ENCODE results near the gene KEAP1.
"Not testable (repeated sequence)": the region's sequence is repeated elsewhere in the genome, so short reads cannot be mapped to it uniquely, and the experiment has no call there.

KEAP1 gene

DNA sequence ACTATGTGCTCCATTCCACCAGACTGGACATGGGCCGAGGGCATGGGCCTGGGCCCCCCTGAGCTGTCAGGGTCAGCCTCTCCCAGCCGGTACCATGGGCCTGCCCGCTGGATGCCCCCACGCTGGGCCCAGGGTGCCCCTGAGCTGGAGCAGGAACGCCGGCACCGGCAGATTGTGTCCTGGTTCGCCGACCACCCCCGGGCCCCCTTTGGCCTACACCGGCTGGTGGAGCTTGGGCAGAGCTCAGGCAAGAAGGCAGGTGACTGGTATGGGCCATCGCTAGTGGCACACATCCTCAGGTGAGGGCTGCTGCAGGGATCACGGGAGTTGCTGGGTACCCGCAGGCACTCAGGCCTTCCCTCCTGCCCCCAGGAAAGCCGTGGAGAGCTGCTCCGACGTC lies 43.7 kb upstream of the KEAP1 start:
- TF ChIP-seq, protein P1, sequence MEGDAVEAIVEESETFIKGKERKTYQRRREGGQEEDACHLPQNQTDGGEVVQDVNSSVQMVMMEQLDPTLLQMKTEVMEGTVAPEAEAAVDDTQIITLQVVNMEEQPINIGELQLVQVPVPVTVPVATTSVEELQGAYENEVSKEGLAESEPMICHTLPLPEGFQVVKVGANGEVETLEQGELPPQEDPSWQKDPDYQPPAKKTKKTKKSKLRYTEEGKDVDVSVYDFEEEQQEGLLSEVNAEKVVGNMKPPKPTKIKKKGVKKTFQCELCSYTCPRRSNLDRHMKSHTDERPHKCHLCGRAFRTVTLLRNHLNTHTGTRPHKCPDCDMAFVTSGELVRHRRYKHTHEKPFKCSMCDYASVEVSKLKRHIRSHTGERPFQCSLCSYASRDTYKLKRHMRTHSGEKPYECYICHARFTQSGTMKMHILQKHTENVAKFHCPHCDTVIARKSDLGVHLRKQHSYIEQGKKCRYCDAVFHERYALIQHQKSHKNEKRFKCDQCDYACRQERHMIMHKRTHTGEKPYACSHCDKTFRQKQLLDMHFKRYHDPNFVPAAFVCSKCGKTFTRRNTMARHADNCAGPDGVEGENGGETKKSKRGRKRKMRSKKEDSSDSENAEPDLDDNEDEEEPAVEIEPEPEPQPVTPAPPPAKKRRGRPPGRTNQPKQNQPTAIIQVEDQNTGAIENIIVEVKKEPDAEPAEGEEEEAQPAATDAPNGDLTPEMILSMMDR (IDR thresholded peaks at IDR 0.05; ENCODE audit: borderline replicate concordance, control extremely low read depth, extremely low read depth, insufficient read depth, missing control alignments) = no peak
- in situ Hi-C loops (cut with MboI; ENCODE audit: low sequenced_read_pairs, unreplicated experiment) = no loop called here
- DNase-seq (ENCODE audit: low spot score) = no peak

GRCh38 chr19:10544753-10545251 lies 41.6 kb upstream of the KEAP1 start:
- TF ChIP-seq, protein P1 (IDR thresholded peaks at IDR 0.05; ENCODE audit: borderline replicate concordance, control extremely low read depth, extremely low read depth, insufficient read depth, missing control alignments) = no peak
- DNase-seq (ENCODE audit: low spot score) = peak; percentile 32
- in situ Hi-C loops (cut with MboI; ENCODE audit: low sequenced_read_pairs, unreplicated experiment) = no loop called here

DNA sequence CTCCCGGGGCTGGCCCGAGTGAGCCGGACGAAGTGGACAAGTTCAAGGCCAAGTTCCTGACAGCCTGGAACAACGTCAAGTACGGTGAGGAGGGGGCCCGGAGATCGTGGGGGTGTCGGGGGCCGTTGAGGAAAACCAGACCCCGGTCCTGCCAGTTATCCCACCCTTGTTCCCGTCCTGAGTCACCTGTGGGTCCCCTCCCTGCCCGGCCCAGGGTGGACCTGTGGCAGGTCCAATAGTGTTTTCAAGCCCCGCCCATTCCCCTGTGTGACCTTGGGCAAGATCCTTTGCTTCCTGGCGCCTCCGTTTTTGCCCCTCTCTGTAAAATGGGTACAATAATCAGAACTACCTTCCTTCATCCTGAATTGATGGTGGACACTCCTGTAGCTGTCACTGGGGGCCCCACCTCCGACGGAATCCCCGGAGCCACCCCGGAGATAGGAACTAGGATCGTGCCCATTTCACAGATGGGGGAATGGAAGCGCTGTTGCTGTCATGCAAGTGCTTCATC lies 41.1 kb upstream of the KEAP1 start:
- TF ChIP-seq, protein P1 (IDR thresholded peaks at IDR 0.05; ENCODE audit: borderline replicate concordance, control extremely low read depth, extremely low read depth, insufficient read depth, missing control alignments) = no peak
- DNase-seq (ENCODE audit: low spot score) = peak; percentile 54
- in situ Hi-C loops (cut with MboI; ENCODE audit: low sequenced_read_pairs, unreplicated experiment) = no loop called here

DNA sequence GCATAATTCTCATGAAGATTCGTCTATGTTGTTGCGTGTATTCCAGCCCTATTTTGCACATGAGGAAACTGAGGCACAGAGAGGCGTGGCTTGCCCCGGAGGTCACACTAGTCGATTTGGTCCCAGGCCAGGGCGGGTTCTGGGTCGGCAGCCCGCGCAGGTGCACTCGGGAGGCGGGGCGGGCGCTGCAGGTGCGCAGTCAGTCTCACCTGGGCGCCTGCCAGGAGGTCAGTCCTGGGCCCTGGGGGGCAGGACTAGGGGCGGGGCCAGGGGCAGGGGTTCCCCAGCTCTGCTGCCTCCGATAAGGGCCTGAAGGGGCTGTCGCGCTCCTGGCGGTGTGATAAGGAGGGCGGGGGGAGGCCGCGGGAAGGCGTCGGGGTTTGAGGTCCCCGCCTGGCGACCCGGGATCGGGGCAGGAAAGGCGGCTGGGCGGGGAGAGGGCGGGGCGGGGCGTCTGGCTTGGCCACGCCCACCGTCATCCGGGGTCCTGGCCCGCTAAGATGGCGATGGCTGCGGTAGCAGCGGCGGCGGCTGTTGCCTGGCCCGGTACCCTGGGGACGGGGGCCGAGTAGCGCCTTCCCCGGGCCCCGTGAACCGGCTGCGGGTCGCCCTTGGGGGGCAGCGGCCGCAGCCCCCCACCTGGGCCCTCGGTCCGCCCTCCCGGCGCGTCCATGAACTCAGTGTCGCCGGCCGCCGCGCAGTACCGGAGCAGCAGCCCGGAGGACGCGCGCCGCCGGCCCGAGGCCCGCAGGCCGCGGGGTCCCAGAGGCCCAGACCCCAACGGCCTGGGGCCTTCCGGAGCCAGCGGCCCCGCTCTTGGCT lies 40.5 kb upstream of the KEAP1 start, which contains the start of gene ATG4D:
Gene ATG4D (plus strand): TSS at position 485 of the 822 bp plus-strand sequence. CDS start 187 bp downstream, at position 672.
- peak; percentile 99 for DNase-seq (ENCODE audit: low spot score)
- in situ Hi-C loops (cut with MboI; ENCODE audit: low sequenced_read_pairs, unreplicated experiment) = no loop called here
- TF ChIP-seq, protein P1 (IDR thresholded peaks at IDR 0.05; ENCODE audit: borderline replicate concordance, control extremely low read depth, extremely low read depth, insufficient read depth, missing control alignments) = no peak

DNA sequence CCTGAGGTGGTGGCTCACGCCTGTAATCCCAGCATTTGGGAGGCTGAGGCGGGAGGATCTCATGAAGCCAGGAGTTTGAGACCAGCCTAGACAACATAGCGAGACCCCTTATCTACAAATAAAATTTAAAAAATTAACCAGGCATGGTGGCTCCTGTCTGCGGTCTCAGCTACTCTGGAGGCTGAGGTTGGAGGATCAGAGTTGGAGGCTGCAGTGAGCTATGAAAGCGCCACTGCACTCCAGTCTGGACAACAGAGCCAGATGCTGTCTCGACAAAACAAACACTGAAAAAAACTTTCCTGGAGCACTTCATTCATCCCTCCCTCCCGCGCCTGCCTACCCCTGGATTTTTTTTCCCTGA lies 39.9 kb upstream of the KEAP1 start:
- in situ Hi-C loops (cut with MboI; ENCODE audit: low sequenced_read_pairs, unreplicated experiment) = no loop called here
- DNase-seq (ENCODE audit: low spot score) = no peak
- TF ChIP-seq, protein P1 (IDR thresholded peaks at IDR 0.05; ENCODE audit: borderline replicate concordance, control extremely low read depth, extremely low read depth, insufficient read depth, missing control alignments) = no peak

DNA sequence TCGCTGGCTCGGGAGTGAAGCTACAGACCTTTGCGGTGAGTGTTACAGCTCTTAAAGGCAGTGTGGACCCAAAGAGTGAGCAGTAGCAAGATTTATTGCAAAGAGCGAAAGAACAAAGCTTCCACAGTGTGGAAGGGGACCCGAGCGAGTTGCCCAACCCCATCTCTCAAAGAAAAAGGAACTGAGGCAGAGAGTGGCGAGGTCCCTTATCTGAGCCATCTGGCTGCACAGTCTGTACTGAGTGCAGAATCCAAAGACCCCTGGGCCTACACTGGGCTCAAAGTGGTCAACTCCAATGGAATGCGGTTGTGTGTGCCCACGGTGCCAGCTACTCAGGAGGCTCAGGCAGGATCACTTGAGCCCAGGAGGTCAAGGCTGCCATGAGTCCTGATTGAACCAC lies 35.9 kb upstream of the KEAP1 start:
- in situ Hi-C loops (cut with MboI; ENCODE audit: low sequenced_read_pairs, unreplicated experiment); DNase-seq (ENCODE audit: low spot score): not testable (repeated sequence)

All from GM13976 (cell line).